A549 (cell line): Measurements from ENCODE around the gene LIMCH1.
"Not testable (repeated sequence)": the region's sequence is repeated elsewhere in the genome, so short reads cannot be mapped to it uniquely, and the experiment has no call there.

Source experiments
- EHMT2 ChIP-seq: fragments of 200-600 bp; sonication (generic); IDR thresholded peaks from 2 replicates; pipeline ENCODE4 v1.6.1; 2016; ENCODE audit warnings: antibody characterized with exemption, low read depth, mild to moderate bottlenecking, moderate library complexity
- EP300 ChIP-seq, 2 experiments: fragments of >200 bp; sonication (Bioruptor Twin); formaldehyde crosslinking; IDR thresholded peaks; 2 replicates in 1 of 2; 3 replicates in 1 of 2; pipeline ENCODE4 v1.6.1; 2016 to 2017
- ESRRA ChIP-seq: fragments of 150-350 bp; IDR thresholded peaks from 2 replicates; pipeline ENCODE4 v1.6.1; 2014; ENCODE audit warnings: mild to moderate bottlenecking, low read length, borderline replicate concordance
- HOXA7 ChIP-seq: fragments of 250-450 bp; sonication (Bioruptor Pico); IDR thresholded peaks from 2 replicates; pipeline ENCODE4 v1.5.0; 2020; ENCODE audit warnings: mild to moderate bottlenecking, moderate library complexity
- HOXB5 ChIP-seq: fragments of 250-450 bp; sonication (Bioruptor Pico); IDR thresholded peaks from 2 replicates; pipeline ENCODE4 v1.5.0; 2020; ENCODE audit warnings: mild to moderate bottlenecking, moderate library complexity
- POLR2A ChIP-seq: IDR thresholded peaks from 2 replicates; pipeline ENCODE4 v1.6.1; 2012; ENCODE audit warnings: mild to moderate bottlenecking, low read length
- RCOR1 ChIP-seq: fragments of 150-350 bp; IDR thresholded peaks from 2 replicates; pipeline ENCODE4 v1.6.1; 2014; ENCODE audit warnings: antibody characterized with exemption, low read length, low read depth
- SMC3 ChIP-seq: fragments of >200 bp; sonication (Bioruptor Twin); formaldehyde crosslinking; IDR thresholded peaks from 3 replicates; pipeline ENCODE4 v1.6.1; 2018; ENCODE audit warnings: inconsistent platforms
- ZC3H11A ChIP-seq: fragments of 450-650 bp; IDR thresholded peaks from 2 replicates; pipeline ENCODE4 v1.6.1; 2014; ENCODE audit warnings: antibody characterized with exemption, mild to moderate bottlenecking
- TF ChIP-seq, protein P1 (sequence below): fragments of >200 bp; sonication (Bioruptor Twin); formaldehyde crosslinking; IDR thresholded peaks from 3 replicates; pipeline ENCODE4 v1.5.1; 2016
- TF ChIP-seq, protein P2 (sequence below): fragments of 200-600 bp; sonication (generic); IDR thresholded peaks from 2 replicates; pipeline ENCODE4 v1.6.1; 2016; ENCODE audit warnings: antibody characterized with exemption, mild to moderate bottlenecking, moderate library complexity
- TF ChIP-seq, protein P3 (sequence below): IDR thresholded peaks from 2 replicates; pipeline ENCODE4 v1.6.1; 2012
- TF ChIP-seq, protein P4 (sequence below): fragments of 450-650 bp; IDR thresholded peaks from 2 replicates; pipeline ENCODE4 v1.6.1; 2014; ENCODE audit warnings: antibody characterized with exemption

DNA sequence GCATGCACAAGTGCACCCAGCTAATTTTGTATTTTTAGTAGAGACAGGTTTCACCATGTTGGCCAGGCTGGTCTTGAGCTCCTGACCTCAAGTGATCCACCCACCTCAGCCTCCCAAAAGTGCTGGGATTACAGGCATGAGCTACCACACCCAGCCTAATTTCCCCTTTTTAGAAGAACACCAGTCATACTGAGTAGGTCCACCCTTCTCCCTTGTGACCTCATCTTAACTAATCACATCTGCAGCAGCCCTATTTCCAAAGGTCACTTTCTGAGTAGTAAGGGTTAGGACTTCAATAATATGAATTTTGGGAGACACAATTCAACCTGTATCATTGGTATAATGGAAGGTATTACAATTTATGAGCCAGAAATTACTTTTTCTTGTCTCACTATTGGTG, 113.2 kb downstream of the LIMCH1 start:
- TF ChIP-seq HOXB5; ZC3H11A; ESRRA; POLR2A; SMC3; RCOR1; EHMT2; HOXA7 (CRISPR knock-in tag); EP300 (IDR thresholded peaks at IDR 0.05): not testable (repeated sequence)
- TF ChIP-seq, protein P1, sequence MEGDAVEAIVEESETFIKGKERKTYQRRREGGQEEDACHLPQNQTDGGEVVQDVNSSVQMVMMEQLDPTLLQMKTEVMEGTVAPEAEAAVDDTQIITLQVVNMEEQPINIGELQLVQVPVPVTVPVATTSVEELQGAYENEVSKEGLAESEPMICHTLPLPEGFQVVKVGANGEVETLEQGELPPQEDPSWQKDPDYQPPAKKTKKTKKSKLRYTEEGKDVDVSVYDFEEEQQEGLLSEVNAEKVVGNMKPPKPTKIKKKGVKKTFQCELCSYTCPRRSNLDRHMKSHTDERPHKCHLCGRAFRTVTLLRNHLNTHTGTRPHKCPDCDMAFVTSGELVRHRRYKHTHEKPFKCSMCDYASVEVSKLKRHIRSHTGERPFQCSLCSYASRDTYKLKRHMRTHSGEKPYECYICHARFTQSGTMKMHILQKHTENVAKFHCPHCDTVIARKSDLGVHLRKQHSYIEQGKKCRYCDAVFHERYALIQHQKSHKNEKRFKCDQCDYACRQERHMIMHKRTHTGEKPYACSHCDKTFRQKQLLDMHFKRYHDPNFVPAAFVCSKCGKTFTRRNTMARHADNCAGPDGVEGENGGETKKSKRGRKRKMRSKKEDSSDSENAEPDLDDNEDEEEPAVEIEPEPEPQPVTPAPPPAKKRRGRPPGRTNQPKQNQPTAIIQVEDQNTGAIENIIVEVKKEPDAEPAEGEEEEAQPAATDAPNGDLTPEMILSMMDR: not testable (repeated sequence)
- TF ChIP-seq, protein P2, sequence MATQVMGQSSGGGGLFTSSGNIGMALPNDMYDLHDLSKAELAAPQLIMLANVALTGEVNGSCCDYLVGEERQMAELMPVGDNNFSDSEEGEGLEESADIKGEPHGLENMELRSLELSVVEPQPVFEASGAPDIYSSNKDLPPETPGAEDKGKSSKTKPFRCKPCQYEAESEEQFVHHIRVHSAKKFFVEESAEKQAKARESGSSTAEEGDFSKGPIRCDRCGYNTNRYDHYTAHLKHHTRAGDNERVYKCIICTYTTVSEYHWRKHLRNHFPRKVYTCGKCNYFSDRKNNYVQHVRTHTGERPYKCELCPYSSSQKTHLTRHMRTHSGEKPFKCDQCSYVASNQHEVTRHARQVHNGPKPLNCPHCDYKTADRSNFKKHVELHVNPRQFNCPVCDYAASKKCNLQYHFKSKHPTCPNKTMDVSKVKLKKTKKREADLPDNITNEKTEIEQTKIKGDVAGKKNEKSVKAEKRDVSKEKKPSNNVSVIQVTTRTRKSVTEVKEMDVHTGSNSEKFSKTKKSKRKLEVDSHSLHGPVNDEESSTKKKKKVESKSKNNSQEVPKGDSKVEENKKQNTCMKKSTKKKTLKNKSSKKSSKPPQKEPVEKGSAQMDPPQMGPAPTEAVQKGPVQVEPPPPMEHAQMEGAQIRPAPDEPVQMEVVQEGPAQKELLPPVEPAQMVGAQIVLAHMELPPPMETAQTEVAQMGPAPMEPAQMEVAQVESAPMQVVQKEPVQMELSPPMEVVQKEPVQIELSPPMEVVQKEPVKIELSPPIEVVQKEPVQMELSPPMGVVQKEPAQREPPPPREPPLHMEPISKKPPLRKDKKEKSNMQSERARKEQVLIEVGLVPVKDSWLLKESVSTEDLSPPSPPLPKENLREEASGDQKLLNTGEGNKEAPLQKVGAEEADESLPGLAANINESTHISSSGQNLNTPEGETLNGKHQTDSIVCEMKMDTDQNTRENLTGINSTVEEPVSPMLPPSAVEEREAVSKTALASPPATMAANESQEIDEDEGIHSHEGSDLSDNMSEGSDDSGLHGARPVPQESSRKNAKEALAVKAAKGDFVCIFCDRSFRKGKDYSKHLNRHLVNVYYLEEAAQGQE: not testable (repeated sequence)
- TF ChIP-seq, protein P3, sequence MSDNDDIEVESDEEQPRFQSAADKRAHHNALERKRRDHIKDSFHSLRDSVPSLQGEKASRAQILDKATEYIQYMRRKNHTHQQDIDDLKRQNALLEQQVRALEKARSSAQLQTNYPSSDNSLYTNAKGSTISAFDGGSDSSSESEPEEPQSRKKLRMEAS: not testable (repeated sequence)
- TF ChIP-seq, protein P4, sequence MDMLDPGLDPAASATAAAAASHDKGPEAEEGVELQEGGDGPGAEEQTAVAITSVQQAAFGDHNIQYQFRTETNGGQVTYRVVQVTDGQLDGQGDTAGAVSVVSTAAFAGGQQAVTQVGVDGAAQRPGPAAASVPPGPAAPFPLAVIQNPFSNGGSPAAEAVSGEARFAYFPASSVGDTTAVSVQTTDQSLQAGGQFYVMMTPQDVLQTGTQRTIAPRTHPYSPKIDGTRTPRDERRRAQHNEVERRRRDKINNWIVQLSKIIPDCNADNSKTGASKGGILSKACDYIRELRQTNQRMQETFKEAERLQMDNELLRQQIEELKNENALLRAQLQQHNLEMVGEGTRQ: not testable (repeated sequence)
